HG02885 (cell line): ENCODE measurements around the gene DTX3.
A peak's percentile ranks its signal among the peaks of the same experiment; 100 is the strongest.
"Not testable (repeated sequence)": the region's sequence is repeated elsewhere in the genome, so short reads cannot be mapped to it uniquely, and the experiment has no call there.

Experiments used
- ATAC-seq: cut with Tn5 transposase; IDR thresholded peaks from one replicate; pipeline ENCODE4 v1.9.1; 2021; ENCODE audit warnings: mild to moderate bottlenecking; ENCODE audit not compliant: unreplicated experiment, poor library complexity

The DTX3 gene

GRCh38 chr12:57582440-57582839 lies 22.2 kb upstream of the DTX3 start:
- ATAC-seq: no peak

- peak; percentile 98 for ATAC-seq
Measured at GRCh38 chr12:57583008-57583831, 21.4 kb upstream of the DTX3 start.

GRCh38 chr12:57584050-57584449 lies 20.6 kb upstream of the DTX3 start:
- no peak for ATAC-seq

- no peak for ATAC-seq
Measured at GRCh38 chr12:57584690-57585089, 19.9 kb upstream of the DTX3 start.

GRCh38 chr12:57585156-57585555 lies 19.5 kb upstream of the DTX3 start:
- no peak for ATAC-seq

GRCh38 chr12:57586128-57586527 lies 18.5 kb upstream of the DTX3 start:
- ATAC-seq: no peak

GRCh38 chr12:57586832-57587429 lies 17.7 kb upstream of the DTX3 start:
- no peak for ATAC-seq

- ATAC-seq: not testable (repeated sequence)
Measured at GRCh38 chr12:57588951-57589610, 15.5 kb upstream of the DTX3 start.

- no peak for ATAC-seq
Measured at GRCh38 chr12:57590479-57590863, 14.2 kb upstream of the DTX3 start.

GRCh38 chr12:57590864-57591781 lies 13.5 kb upstream of the DTX3 start, which contains the start of gene PIP4K2C:
TSS of gene PIP4K2C (plus strand) at chr12:57591192. CDS start at chr12:57591290, 98 bp downstream.
- peak; percentile 97 for ATAC-seq

GRCh38 chr12:57591782-57592325 lies 12.8 kb upstream of the DTX3 start:
- no peak for ATAC-seq

- ATAC-seq: no peak
Measured at GRCh38 chr12:57592551-57593165, 12.0 kb upstream of the DTX3 start.

GRCh38 chr12:57593187-57593586 lies 11.4 kb upstream of the DTX3 start:
- no peak for ATAC-seq

- no peak for ATAC-seq
Measured at GRCh38 chr12:57600395-57600794, 4.2 kb upstream of the DTX3 start.

- no peak for ATAC-seq
Measured at GRCh38 chr12:57602544-57602943, 2.1 kb upstream of the DTX3 start.

- no peak for ATAC-seq
Measured at GRCh38 chr12:57603324-57603723, 1.3 kb upstream of the DTX3 start.

- no peak for ATAC-seq
Measured at GRCh38 chr12:57603815-57604453, 690 bp upstream of the DTX3 start.

- peak; percentile 30 for ATAC-seq
Measured at GRCh38 chr12:57604992-57605810, 577 bp downstream of the DTX3 start.
